SIG-M5 treated with dmso at 0.1 percent for 504 hours (cell line): ENCODE results near the gene KCNV2.
"Not testable (repeated sequence)": the region's sequence is repeated elsewhere in the genome, so short reads cannot be mapped to it uniquely, and the experiment has no call there.

Experiments used
- DNase-seq: peaks from one replicate; lab custom pipeline; 2025; ENCODE audit not compliant: unreplicated experiment; lab: John Stamatoyannopoulos, UW

KCNV2 gene

GRCh38 chr9:2717385-2717784 is at the start of gene KCNV2:
KCNV2 (plus strand) TSS chr9:2717510; CDS start chr9:2717740, 230 bp downstream.
- DNase-seq: no peak

- DNase-seq: no peak
Measured at GRCh38 chr9:2673161-2673560, 44.1 kb upstream of the KCNV2 start.

GRCh38 chr9:2674141-2674824 is 43.0 kb upstream of the KCNV2 start:
- no peak for DNase-seq

- no peak for DNase-seq
Measured at GRCh38 chr9:2675834-2676233, 41.5 kb upstream of the KCNV2 start.

GRCh38 chr9:2676466-2676865 is 40.8 kb upstream of the KCNV2 start:
- DNase-seq: no peak

GRCh38 chr9:2677915-2678889 is 39.1 kb upstream of the KCNV2 start:
- no peak for DNase-seq

- DNase-seq: no peak
Measured at GRCh38 chr9:2679011-2679410, 38.3 kb upstream of the KCNV2 start.

GRCh38 chr9:2681981-2682380 is 35.3 kb upstream of the KCNV2 start:
- DNase-seq: no peak

GRCh38 chr9:2686911-2687310 is 30.4 kb upstream of the KCNV2 start:
- DNase-seq: no peak

GRCh38 chr9:2688636-2689035 is 28.7 kb upstream of the KCNV2 start:
- DNase-seq: no peak

GRCh38 chr9:2691212-2691611 is 26.1 kb upstream of the KCNV2 start:
- DNase-seq: no peak

GRCh38 chr9:2691626-2692025 is 25.7 kb upstream of the KCNV2 start:
- DNase-seq: no peak

- DNase-seq: no peak
Measured at GRCh38 chr9:2693056-2693455, 24.3 kb upstream of the KCNV2 start.

GRCh38 chr9:2697492-2697891 is 19.8 kb upstream of the KCNV2 start:
- no peak for DNase-seq

GRCh38 chr9:2700398-2700797 is 16.9 kb upstream of the KCNV2 start:
- no peak for DNase-seq

GRCh38 chr9:2700909-2701550 is 16.3 kb upstream of the KCNV2 start:
- DNase-seq: no peak

- peak; percentile 82 for DNase-seq
Measured at GRCh38 chr9:2704504-2704903, 12.8 kb upstream of the KCNV2 start.

GRCh38 chr9:2707256-2707655 is 10.1 kb upstream of the KCNV2 start:
- not testable (repeated sequence) for DNase-seq

- DNase-seq: no peak
Measured at GRCh38 chr9:2709645-2710101, 7.6 kb upstream of the KCNV2 start.

GRCh38 chr9:2711716-2712115 is 5.6 kb upstream of the KCNV2 start:
- DNase-seq: no peak

- DNase-seq: no peak
Measured at GRCh38 chr9:2718001-2718697, 839 bp downstream of the KCNV2 start.
